HG02571 (cell line): Measurements from ENCODE around the gene RITA1.
"Not testable (repeated sequence)": the region's sequence is repeated elsewhere in the genome, so short reads cannot be mapped to it uniquely, and the experiment has no call there.

Experiments
- ATAC-seq: cut with Tn5 transposase; IDR thresholded peaks from one replicate; pipeline ENCODE4 v1.9.1; 2021; ENCODE audit warnings: mild to moderate bottlenecking, moderate library complexity; ENCODE audit not compliant: unreplicated experiment

Gene RITA1

GRCh38 chr12:113185180-113186032, at the start of gene RITA1, which contains the start of gene DDX54:
TSS of gene RITA1 (plus strand) at chr12:113185721. CDS start at chr12:113186747, 1,026 bp downstream.
TSS of gene DDX54 (minus strand) at chr12:113185478. CDS start at chr12:113185451, 27 bp downstream.
- ATAC-seq: peak; percentile 41

GRCh38 chr12:113136128-113136989, 49.2 kb upstream of the RITA1 start:
- ATAC-seq: no peak

DNA sequence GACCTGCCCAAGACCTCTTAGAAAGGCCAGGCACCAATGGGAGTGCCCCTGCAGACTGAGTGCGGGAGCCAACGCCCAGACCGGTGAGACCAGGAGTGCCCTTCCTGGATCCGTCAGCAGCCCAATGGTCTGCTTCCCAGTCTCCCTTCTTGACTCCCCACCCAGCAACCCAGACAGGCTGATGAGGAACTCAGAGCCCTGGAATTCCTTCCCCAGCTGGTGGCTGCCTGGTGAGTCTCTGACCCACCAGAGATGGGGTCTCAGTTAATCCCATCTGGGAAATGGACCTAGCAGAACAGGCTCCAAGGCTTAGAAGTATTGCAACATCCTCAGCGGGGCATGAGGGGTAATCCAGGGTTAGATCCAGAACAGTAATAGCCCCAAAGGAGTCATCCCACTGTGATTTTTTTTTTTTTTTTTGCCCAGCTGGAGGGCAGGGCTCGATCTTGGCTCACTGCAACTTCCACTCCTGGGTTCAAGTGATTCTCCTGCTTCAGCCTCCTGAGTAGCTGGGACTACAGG, 48.5 kb upstream of the RITA1 start:
- ATAC-seq: no peak

DNA sequence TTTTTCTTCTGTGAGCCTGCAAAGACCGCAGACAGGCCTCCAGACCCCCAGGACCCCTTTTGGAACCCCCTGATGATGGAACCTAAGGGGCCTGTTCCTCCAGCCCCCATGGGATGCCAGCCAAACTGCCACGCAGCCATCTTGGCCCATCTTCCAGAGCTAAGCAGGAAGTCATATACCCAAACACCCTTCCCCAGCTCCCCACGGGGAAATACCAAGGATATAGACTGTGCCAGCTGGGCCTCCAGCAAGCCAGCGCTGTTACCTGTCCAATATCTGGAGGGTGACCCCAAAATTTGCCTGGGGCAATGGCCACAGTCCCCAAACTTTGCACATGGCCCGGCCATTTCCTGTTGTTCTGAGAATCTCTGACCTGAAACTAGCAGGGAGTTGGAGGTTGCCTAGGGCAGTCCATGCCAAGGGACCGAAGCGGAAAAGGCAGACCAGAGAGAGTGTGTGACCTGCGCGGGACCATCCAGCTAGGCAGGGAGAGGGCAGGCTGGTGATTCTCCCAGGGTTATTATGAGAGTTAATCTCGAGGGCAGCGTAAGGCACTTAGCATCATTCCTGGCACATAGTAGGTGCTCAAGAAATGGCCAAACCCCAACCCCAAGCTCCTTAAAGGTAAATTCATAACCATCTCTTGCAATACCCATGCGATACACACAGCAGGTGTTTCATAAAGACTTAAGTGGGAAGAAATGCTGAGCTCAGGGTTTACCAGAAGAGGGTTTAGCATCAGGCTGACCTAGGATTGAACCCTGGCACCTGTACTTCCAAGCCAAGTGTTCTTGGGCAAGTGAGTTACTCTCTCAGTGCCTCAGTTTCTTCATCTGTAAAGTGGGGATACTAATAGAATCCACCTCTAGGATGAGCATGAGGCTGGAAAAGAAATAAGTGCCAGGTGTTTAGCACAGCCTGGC, 47.4 kb upstream of the RITA1 start:
- no peak for ATAC-seq

DNA sequence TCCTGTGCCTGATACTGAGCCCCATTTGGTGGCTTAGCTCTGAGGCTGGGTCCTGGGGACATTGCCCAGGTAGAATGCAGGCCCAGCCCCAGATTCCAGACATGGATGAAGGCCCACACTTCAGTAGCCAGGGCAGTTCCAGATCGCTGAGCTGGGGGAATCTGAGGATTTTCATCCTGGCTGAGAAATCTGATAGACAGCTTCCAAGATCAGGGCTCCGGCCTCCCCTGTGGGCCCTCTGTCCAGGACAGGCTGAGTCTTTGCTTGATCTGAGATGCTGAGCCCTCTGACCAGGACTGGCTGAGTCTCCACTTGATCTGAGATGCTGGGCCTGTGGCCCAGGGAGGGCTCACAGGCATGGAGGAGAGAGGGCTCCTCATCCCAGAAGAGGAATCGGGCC, 46.7 kb upstream of the RITA1 start:
- no peak for ATAC-seq

DNA sequence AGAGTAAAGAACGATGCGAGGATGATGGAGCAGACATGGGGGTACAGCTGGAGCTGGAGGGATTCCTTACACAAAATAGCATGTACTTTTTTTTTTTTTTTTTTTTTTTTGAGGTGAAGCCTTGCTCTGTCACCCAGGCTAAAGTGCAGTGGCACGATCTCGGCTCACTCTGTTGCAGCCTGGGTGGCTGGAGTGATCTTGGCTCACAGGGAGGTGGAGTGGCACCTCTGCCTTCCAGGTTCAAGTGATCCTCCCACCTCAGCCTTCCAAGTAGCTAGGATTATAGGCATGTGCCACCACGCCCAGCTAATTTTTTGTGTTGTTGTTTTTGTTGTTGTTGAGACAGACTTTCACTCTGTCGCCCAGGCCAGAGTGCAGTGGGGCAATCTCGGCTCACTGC, 44.8 kb upstream of the RITA1 start:
- ATAC-seq: no peak

DNA sequence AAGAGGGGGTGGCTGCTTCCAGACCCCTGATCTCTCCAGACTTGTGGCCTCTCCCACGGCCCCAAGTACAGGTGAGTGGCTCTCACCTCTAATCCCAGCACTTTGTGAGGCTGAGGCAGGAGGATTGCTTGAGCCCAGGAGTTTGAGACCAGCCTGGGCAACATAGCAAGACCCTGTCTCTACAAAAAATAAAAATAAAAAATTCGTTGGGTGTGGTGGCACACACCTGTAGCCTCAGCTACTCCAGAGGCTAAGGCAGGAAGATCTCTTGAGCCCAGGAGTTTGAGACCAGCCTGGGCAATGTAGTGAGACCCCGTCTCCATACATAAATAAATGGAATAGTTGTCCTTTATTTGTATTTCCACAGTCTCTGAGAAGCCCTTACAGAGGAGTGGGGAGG, 43.8 kb upstream of the RITA1 start:
- not testable (repeated sequence) for ATAC-seq

DNA sequence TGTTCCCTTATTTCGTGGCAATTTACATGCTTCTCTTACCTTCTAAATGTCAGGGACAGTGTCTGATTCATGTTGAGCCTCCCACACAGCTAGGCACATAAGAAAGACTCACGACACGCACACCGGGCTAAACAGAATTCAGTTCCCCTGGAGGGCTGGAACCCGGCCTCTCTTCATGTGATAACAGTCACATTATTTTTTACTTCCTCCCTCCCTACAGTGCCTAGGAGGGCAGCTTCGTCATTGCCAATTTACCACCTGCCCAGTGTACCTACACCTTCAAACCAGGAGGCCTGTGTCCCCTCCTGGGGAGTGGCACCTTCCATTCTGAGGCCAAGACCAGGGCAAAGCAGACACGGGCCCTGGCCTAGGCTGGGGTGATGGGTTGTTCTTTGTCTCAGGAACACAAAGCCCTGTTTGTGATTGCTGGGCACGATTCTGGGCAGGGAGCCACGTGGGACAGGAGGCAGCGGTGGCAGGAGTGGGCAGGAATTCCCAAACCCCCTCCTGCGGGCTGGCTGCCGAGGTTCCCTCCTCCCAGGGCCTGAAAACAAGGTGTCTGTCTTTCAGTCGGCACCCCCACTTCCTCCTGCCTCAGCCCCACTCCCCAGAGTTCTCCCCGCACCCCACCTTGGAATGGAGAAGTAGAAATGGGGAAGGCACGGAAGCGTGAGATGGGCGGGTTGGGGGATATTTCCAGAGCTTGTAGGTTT, 43.2 kb upstream of the RITA1 start:
- ATAC-seq: no peak

DNA sequence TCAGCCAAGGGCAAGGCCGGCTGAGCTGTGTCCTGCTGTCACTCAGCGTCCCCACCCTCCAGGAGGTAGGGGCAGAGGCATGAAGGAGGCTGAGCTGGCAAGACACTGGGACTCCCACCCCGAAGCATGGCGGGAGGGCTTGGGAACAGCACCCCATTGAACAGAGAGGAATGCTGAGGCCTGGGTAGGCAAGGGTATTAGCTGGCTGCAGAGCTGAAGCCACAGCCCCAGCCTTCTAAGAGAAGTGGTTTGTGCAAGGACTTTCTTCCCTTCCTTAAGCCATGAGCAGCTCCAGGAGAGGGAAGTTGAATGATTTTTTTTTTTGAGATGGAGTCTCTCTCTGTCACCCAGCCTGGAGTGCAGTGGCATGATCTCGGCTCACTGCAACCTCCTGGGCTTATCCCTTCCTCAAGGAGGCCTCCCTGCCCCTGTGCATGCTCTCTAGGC, 42.6 kb upstream of the RITA1 start:
- ATAC-seq: no peak

DNA sequence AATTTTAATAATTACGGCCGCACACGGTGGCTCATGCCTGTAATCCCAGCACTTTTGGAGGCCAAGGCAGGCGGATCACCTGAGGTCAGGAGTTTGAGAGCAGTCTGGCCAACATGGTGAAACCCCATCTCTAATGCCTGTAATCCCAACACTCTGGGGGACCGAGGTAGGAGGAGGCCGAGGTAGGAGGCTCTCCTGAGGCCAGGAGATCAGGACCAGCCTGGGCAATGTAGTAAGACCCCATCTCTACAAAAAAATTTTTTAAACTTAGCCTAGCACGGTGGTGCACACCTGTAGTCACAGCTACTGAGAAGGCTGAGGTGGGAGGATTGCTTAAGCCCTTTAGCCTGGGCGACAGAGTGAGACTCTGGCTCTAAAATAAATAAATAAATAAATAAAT, 41.6 kb upstream of the RITA1 start:
- no peak for ATAC-seq

- no peak for ATAC-seq
These were observed 40.7 kb upstream of the RITA1 start for GRCh38 chr12:113144806-113145205.

- no peak for ATAC-seq
These were observed 39.6 kb upstream of the RITA1 start for GRCh38 chr12:113145720-113146551.

DNA sequence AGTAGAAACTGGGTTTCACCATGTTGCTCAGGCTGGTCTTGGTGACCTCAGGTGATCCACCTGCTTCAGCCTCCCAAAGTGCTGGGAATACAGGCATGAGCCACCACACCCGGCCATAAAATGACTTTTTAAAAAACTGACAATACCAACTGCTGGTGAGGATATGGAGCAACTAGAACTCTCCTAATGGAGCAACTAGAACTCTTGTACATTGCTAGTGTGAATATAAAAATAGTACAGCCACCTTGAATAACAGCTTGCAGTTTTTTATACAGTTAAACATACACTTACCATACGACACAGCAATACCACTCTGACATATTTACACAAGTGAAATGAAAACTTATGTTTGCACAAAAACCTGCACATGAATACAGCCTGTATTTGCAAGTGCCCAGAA, 38.5 kb upstream of the RITA1 start:
- no peak for ATAC-seq

- ATAC-seq: no peak
These were observed 36.0 kb upstream of the RITA1 start, which contains the start of gene CFAP73 for GRCh38 chr12:113149361-113150150. TSS of gene CFAP73 (plus strand) at chr12:113149724. CDS start at chr12:113149858, 134 bp downstream.

GRCh38 chr12:113151655-113152054, 33.9 kb upstream of the RITA1 start:
- ATAC-seq: no peak

DNA sequence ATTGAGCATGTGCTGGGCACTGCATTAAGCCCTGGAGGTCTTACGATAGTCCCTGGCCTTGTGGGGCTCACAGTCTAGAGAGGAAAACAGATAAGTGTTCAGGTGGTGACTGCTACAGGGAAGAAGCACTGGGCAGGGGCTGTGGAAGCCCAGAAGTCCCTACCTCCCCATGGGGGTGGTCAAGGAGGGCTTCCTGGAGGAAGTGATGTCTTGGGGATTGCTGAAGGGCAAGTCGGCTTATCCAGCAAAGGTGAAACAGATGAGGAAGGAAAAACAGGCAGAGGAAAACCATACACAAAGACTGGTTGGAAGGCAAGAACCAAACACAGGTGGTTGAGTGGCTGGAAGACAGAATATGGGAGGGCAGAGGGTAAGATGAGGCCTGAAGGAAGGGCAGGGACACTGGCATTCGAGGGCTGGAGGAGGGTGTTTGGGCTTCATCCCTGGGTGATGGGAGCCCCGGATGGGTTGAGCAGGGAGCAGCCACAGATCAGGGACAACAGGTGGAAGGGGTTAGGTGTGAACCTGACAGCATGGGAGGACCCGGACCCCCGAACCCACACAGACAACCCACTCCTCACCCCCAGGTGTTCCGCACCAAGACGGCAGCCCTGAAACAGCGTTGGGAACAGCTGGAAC, 33.2 kb upstream of the RITA1 start:
- ATAC-seq: no peak
